Skin epidermis (tissue), 12 donors: ENCODE results near the gene NRROS.
"Not testable (repeated sequence)": the region's sequence is repeated elsewhere in the genome, so short reads cannot be mapped to it uniquely, and the experiment has no call there.

Source experiments
- H3K27ac ChIP-seq, 21 experiments: fragments of 200-600 bp; sonication (generic) in 11 of 21; one replicate each; pipeline ENCODE4 v1.5.0; 2020; ENCODE audit warnings: mild to moderate bottlenecking in 3 of 21, inconsistent platforms in 2 of 21, moderate library complexity in 2 of 21
- H3K4me3 ChIP-seq, 7 experiments: fragments of 200-600 bp; sonication (generic) in 2 of 7; one replicate each; pipeline ENCODE4 v1.5.0; 2020; ENCODE audit warnings: inconsistent platforms in 2 of 7, mild to moderate bottlenecking in 2 of 7, moderate library complexity in 1 of 7

Gene NRROS

GRCh38 chr3:196624067-196624790 is 15.3 kb upstream of the NRROS start:
- Histone ChIP-seq H3K4me3 (no peak overlapping the region), H3K27ac (peak overlapping the region in 13 of 21 experiments; percentile 10 to 80 (median 43))

- H3K27ac ChIP-seq, result peak overlapping the region in 11 of 21 experiments; percentile 10 to 80 (median 46)
Measured at GRCh38 chr3:196624907-196625306, 14.6 kb upstream of the NRROS start.

GRCh38 chr3:196625331-196625730 is 14.2 kb upstream of the NRROS start:
- Histone ChIP-seq H3K27ac (peak overlapping the region in 5 of 21 experiments; percentile 26 to 74 (median 48)), H3K4me3 (no peak overlapping the region)

More at GRCh38 chr3:196624907-196625306, 14.6 kb upstream of the NRROS start:
- no peak overlapping the region for H3K4me3 ChIP-seq

GRCh38 chr3:196627918-196628231 is 11.6 kb upstream of the NRROS start:
- H3K4me3 ChIP-seq, result no peak overlapping the region
- H3K27ac ChIP-seq, result no peak overlapping the region

GRCh38 chr3:196629228-196629627 is 10.3 kb upstream of the NRROS start:
- peak overlapping the region in 1 of 21 experiments; percentile 96 for H3K27ac ChIP-seq
- no peak overlapping the region for H3K4me3 ChIP-seq

GRCh38 chr3:196631682-196632045 is 7.8 kb upstream of the NRROS start:
- peak overlapping the region; percentile 47 to 60 (median 53) for H3K4me3 ChIP-seq
- H3K27ac ChIP-seq, result peak overlapping the region in 20 of 21 experiments; percentile 64 to 96 (median 90)

GRCh38 chr3:196632046-196632751 is 7.3 kb upstream of the NRROS start:
- H3K27ac ChIP-seq, result peak overlapping the region; percentile 57 to 96 (median 89)
- peak overlapping the region; percentile 47 to 60 (median 53) for H3K4me3 ChIP-seq

GRCh38 chr3:196633555-196634151 is 5.8 kb upstream of the NRROS start:
- H3K4me3 ChIP-seq, result peak overlapping the region in 1 of 7 experiments; percentile 56
- H3K27ac ChIP-seq, result peak overlapping the region in 19 of 21 experiments; percentile 3 to 96 (median 89)

GRCh38 chr3:196634224-196634623 is 5.3 kb upstream of the NRROS start:
- Histone ChIP-seq H3K4me3 (no peak overlapping the region), H3K27ac (peak overlapping the region in 16 of 21 experiments; percentile 3 to 96 (median 88))

- H3K4me3 ChIP-seq, result no peak overlapping the region
- H3K27ac ChIP-seq, result peak overlapping the region in 9 of 21 experiments; percentile 7 to 73 (median 42)
Measured at GRCh38 chr3:196634829-196635228, 4.7 kb upstream of the NRROS start.

- peak overlapping the region in 6 of 21 experiments; percentile 3 to 55 (median 50) for H3K27ac ChIP-seq
Measured at GRCh38 chr3:196636369-196637349, 2.8 kb upstream of the NRROS start.

GRCh38 chr3:196637941-196638340 is 1.6 kb upstream of the NRROS start:
- H3K27ac ChIP-seq, result peak overlapping the region in 2 of 21 experiments; percentile 58 to 93
- H3K4me3 ChIP-seq, result not testable (repeated sequence)

More at GRCh38 chr3:196636369-196637349, 2.8 kb upstream of the NRROS start:
- H3K4me3 ChIP-seq, result peak overlapping the region in 1 of 7 experiments; percentile 2

- peak overlapping the region; percentile 43 to 60 (median 50) for H3K4me3 ChIP-seq
- peak overlapping the region in 20 of 21 experiments; percentile 45 to 94 (median 84) for H3K27ac ChIP-seq
Measured at GRCh38 chr3:196638861-196639482, 522 bp upstream of the NRROS start.

GRCh38 chr3:196640297-196641018 is 964 bp downstream of the NRROS start:
- peak overlapping the region; percentile 43 to 60 (median 50) for H3K4me3 ChIP-seq
- peak overlapping the region in 20 of 21 experiments; percentile 60 to 94 (median 84) for H3K27ac ChIP-seq

- Histone ChIP-seq H3K4me3 (peak overlapping the region in 6 of 7 experiments; percentile 43 to 60 (median 47)), H3K27ac (peak overlapping the region in 13 of 21 experiments; percentile 26 to 93 (median 84))
Measured at GRCh38 chr3:196641333-196642054, 2.0 kb downstream of the NRROS start.

GRCh38 chr3:196642434-196642833 is 2.9 kb downstream of the NRROS start:
- Histone ChIP-seq H3K27ac (peak overlapping the region in 13 of 21 experiments; percentile 27 to 93 (median 38)), H3K4me3 (peak overlapping the region in 2 of 7 experiments; percentile 0 to 52)

- H3K4me3 ChIP-seq, result no peak overlapping the region
- peak overlapping the region in 11 of 21 experiments; percentile 1 to 66 (median 36) for H3K27ac ChIP-seq
Measured at GRCh38 chr3:196643201-196643749, 3.8 kb downstream of the NRROS start.
